NCI-H2107 treated with DMSO at 0.1 percent for 48 hours (cell line): ENCODE results near the gene COX14.
A peak's percentile ranks its signal among the peaks of the same experiment; 100 is the strongest.
"Not testable (repeated sequence)": the region's sequence is repeated elsewhere in the genome, so short reads cannot be mapped to it uniquely, and the experiment has no call there.

ENCODE experiments used
- DNase-seq: peaks from one replicate; lab custom pipeline; 2025; ENCODE audit not compliant: unreplicated experiment; lab: John Stamatoyannopoulos, UW

Gene COX14

DNA sequence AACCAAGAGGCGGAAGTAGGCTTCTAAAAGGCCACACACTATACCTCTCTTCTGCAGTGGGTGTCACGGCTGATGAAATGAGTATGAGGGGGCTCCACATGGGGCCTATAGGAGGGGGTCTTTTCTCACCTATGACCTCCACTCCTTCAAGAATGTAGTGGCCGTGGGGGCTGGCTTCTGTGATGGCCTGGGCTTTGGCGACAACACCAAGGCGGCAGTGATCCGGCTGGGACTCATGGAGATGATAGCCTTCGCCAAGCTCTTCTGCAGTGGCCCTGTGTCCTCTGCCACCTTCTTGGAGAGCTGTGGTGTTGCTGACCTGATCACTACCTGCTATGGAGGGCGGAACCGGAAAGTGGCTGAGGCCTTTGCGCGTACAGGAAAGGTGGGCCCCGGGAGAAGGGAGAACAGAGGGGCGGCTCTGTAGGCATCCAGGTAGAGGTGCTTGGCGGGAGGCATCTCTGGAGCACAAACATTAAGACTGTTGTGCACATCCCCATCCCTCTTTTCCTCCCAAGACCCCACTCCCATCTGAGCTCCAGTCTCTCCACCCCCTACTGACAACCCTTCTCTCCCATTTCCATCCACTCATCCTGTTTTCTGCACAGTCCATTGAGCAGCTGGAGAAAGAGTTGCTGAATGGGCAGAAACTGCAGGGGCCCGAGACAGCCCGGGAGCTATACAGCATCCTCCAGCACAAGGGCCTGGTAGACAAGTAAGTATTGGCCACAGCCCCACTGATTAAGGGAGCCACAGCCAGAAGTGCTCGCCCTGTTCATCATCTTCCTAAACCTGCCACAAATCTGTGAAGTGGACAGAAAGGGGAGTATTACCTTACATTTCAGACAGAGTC lies 4.4 kb upstream of the COX14 start:
- no peak for DNase-seq

DNA sequence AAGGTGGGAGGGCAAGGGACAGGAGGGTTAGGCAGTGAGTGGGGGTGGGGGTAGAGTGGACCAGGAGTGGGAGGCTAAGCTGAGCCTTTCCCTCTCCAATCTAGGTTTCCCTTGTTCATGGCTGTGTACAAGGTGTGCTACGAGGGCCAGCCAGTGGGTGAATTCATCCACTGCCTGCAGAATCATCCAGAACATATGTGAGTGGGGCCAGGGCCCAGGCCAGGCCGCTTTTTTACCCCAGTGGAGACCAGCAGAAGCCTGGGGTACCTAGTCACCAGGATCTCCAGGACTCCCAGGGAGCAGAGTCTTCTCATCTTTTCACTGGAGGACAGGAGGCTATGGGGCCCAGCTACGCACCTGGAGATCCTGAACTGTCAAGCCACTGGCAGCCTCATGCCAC lies 2.7 kb upstream of the COX14 start:
- DNase-seq = no peak

DNA sequence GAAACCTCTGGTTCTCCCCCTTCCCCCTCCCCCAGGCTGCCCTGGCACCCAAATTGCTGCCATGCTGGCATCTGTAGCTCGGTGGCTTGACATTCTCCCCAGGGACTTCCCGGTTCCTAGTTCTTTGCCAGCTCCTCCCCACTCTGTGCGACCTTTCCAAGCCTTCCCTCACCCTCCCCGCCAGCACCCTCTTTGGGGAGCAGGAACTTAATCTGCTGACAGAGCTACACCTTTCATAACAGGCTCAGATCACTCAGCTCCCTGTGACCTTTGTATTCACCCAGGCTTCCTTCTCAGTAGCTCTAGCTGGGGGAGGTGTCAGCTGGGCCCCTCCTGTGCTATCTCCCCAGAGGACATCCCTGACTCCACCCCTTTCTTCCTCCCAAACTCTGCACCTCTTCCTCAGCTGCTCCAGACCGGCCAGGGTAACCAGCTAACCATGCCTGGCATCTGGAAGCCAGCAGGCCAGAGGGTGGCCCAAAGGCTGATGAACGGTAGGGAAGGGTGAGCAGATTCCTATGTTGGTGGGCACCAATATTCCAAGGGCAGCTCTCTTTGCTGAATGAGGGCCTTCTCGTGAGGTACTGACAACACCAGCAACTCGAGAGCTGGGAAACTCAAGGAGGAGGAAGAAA lies 1.8 kb upstream of the COX14 start:
- peak; percentile 83 for DNase-seq

DNA sequence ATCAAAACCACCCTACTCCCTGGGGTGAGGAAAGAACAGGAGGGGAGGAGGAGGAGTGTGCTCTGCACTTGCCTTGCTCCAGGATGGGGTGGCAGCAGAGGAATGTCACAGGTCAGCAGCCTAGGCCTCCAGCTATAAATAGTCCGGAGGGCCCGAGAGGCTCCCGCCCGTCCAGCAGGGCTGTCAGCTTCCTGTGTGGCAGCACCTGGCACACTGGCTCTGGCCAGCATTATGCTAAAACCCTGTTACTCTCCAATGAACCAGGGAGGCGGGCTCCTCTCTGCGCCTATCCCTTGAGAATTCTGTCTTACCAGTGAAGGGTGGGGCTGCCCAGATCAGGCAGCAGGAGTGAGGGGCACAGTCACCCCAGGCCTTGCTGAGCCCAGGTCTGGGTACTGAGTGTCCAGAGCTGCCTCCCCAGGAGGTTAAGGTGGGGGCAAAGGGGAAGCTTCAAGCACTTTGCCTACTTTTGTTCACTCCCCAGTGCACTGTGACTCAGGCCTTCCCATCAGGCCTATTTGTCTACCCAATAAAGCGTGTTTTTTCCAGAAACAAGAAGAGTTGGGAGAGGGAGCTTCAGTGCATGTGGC lies 1.2 kb upstream of the COX14 start:
- DNase-seq = peak; percentile 73

DNA sequence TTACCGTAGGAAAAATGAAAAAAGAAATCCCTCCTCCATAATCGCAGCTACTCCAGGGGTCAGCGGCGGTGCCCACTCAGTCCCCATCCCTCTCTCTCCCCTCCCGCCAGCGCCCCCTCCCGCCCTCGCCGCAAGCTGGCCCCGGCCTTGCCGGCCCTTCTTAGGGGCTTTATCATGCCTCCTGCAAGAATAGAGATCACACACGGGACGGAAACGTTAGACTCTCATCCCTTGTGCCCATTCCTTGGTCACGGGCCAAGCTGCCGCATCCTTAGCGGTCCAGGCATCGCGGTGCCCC lies 692 bp upstream of the COX14 start:
- no peak for DNase-seq

DNA sequence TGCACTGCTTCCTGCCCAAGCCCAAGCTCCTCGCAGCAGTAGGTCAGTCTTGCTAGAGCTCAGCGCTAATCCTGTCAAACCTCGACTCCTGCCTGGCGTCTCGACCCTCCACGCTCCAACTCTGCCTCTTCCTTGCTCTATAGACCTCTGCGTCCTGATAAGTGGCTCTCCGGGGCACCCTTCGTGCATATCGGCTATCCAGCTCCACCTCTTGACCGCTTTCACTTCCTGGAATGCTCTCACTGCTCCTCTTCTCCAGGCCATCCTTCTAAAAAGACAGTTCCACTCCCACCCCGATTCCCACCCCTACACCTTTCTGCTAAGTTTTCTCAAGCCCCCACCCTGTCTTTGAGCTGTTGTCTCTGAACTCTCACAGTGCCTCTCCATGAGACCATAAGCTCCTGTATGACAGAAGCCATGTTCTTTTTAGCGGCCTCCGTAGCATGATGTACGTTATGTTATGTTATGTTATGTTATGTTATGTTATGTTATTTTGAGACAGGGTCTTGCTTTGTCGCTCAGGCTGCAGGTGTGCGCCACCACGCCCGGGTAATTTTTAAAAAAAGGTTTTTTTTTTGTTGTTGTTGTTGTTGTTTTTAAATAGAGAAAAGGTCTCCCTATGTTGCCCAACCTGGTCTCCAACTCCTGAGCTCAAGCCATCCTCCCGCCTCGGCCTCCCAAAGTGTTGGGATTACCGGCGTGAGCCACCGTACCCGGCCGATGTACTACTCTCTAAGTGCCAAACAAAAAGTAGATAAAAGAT lies 601 bp downstream of the COX14 start:
- DNase-seq = peak; percentile 59

DNA sequence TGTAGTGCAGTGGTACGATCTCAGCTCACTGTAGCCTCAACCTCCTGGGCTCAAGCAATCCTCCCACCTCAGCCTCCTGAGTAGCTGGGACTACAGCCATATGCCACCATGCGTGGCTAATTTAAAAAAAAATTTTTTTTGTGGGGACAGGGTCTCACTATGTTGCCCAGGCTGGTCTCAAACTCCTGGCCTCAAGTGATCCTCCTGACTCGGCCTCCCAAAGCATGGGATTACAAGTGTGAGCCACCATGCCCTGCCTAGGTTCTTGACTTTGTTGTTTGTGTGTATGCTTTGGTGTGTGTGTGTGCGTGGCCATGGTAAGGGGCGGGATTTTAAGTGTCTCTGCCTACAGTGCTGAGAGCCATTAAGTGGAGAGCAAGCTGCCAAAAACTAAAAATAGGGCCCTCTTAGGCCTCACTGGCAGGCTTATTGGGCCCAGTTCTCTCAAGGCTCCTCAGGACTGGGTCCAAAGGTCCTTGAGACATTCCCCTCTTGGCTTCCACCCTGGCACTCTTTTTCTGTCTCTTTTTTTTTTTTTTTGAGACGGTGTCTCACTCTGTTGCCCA lies 5.1 kb downstream of the COX14 start:
- DNase-seq = no peak

DNA sequence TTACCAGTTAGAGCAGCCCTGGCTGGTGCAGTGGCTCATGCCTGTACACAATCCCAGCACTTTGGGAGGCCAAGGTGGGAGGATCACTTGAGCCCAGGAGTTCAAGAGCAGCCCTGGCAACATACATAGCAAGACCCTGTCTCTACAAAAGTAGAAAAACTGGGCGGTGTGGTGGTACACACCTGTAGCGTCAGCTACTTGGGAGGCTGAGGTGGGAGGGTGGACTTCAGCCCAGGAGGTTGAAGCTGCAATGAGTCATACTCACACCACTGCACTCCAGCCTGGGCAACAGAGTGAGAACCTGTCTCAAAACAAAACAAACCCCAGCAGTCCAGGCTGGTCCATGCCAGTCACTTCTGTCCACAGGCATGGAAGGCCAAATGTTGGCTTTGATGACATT lies 7.4 kb downstream of the COX14 start:
- no peak for DNase-seq

DNA sequence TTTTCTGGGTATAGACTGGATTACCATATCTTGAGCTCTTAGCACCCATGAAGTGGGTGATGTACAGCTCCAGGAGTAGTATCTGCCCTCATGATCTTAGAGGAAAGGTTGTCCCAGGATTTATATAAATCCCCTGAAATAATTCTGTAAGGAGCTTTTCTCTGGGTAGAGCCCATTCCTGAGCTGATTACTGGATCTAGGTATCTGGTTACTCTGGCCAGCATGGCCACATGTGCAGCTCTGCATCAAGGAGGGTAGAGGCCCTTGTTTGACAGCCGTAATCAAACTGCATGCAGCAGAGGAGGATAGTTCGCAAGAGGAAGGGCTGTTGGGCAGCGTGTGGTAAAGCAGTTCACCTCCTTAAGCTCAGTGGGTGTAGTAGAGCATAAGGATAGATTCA lies 8.5 kb downstream of the COX14 start:
- no peak for DNase-seq

DNA sequence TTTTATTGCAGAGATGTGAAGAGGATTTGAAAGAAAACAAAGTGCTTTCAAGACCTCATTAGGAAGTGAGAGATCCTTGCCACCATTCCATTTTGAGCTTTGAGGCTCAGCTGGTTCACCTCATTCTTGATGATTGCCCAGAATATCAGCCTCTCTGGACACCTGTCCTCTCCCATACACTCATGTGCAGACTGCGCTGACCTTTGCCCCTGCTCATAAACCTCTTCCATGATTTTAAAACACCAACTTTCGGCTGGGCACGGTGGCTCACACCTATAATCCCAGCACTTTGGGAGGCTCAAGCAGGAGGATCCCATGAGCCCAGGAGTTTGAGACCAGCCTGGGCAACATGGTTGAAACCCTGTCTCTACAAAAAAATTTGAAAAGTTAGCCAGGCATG lies 8.9 kb downstream of the COX14 start:
- no peak for DNase-seq

DNA sequence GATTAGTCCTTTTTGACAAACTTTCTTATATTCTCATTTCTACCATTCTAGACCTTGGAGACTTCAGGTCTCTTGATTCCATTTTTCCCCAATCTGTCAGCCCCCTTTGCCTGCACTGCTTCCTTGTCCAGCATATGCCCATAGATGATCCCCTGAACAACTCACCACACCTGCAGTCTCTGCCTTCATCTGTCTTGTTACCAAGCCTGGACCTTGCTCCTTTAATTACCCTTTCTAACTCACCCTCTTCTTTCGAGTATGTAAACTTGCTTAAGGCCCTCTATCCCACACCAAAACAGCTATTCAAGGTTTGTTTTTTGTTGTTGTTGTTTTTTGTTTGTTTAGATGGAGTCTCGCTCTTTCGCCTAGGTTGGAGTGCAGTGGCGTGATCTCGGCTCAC lies 9.6 kb downstream of the COX14 start:
- no peak for DNase-seq

DNA sequence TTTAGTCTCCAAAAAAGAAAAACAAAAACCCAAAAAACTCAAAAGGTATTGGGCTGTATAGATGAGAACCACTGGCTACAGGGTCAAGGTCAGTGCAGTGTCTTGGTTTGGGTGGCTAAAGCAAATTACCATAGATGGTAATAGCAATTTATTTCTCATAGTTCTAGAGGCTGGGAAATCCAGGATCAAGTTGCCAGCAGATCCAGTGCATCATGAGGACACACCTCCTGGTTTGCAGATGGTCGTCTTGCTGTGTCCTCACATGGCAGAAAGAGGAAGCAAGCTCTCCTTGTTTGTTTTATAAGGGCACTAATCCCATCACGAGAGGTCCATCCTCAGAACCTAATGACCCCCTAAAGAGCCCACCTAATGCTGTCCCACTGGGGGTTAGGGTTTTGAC lies 11.2 kb downstream of the COX14 start:
- DNase-seq = no peak

DNA sequence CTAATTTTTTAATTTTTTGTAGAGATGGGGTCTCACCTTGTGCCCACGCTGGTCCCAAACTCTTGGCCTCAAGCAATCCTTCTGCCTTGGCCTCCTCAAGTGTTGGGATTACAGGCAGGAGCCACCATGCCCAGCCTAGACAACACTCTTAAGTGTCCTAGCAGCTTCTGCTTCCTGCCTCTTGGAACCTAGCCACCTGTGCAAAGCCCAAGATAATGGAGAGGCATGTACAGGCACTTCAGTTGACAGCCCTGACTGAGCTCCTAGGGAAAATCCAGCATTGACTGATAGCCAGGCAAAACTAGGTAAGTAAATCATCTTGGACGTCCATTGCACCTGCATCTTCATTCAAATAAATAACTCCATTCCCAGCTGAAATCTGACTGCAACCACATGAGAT lies 15.5 kb downstream of the COX14 start:
- peak; percentile 11 for DNase-seq

DNA sequence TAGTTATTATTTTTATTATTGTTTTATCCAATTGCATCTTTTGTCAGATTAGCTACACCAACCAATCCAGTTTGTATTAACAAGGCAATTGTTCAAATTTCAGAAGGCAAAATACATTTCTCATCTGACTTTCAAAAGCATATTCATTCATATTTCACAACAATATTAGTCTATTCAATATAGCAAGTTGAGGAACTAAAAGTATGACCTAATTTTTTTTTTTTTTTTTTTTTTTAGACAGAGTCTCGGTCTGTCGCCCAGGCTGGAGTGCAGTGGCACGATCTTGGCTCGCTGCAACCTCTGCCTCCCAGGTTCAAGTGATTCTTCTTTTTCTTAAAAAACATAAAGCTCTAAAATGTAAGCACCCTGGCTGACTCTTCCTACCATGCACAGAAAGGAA lies 17.3 kb downstream of the COX14 start:
- no peak for DNase-seq

DNA sequence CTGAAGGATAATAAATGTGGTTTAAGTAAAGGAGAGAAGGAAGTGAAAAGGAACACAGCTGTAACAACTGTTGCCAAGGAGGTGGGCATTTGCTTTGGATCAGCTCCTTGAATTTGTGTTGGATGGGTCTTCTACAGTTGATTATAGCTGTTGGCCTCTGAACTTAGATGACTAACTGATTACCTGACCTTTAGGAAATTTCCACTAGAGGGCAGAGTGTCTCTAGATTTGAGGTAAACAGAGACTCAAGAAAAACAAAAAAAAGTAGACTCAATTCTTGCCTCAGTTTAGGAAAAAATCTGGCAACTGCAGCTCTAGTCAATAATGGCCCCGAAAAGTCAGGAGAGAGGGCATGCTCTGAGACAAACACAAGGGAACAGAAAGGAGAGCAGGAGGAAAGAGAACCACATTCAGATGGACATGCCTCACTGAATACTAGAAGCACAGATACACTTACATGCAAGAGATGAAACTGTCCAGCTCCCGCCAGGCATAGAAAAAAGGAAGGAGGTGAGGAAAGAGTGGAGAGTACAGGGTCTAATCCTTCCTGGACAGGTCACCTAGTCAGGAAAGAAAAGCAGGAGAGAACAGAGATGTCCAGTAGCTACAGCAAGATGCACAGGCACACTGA lies 20.6 kb downstream of the COX14 start:
- DNase-seq = no peak

DNA sequence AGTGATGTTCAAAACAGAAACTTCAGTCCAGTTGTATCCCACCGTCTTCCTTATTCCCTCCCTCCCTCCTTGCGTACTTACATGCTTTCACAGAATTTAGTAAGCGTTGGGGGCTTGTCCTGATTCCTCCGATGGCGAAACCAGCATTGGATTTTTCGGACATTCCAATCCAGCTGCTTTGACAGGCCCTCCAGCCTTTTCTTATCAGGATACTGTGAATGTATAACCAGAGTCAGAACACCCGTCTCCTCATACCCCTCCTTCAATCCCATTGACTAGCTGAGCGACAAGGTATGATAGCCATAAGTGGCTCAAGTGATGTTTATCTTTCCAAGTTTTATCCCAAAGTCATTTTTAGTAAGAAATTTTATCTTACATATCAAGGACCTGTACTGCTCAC lies 31.0 kb downstream of the COX14 start:
- DNase-seq = no peak

DNA sequence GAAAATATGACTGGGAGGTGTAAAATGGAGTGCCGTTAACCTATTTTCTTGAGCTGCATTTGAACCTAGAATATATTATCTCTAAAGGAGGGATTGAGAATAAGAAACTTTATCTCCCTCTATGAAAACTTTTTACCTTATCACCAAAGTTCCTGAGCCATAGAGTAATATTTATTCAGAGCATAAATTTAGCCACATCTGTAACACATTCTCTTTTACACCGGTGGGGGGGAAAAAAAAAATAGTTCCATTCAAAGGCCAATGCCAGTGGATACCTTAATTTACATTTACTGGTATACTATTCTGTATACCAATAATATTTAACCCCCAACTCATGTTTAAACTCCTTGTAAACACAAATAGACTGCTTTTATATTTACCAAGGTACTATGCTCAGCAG lies 33.4 kb downstream of the COX14 start:
- no peak for DNase-seq

DNA sequence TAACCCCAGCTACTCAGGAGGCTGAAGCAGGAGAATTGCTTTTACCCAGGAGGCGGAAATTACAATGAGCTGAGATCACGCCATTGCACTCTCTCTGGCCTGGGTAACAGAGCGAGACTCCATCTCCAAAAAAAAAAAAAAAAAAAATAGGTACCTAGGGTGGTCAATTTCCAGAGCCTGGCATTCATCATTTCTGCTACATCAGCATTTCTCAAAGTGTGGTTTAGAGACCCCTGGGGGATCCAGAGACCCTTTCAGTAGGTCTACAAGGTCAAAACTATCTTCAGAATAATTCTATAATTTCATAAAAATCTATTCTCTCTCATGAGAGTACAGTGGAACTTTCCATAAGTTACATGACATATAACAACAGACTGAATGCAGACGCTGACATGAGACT lies 35.2 kb downstream of the COX14 start:
- no peak for DNase-seq

DNA sequence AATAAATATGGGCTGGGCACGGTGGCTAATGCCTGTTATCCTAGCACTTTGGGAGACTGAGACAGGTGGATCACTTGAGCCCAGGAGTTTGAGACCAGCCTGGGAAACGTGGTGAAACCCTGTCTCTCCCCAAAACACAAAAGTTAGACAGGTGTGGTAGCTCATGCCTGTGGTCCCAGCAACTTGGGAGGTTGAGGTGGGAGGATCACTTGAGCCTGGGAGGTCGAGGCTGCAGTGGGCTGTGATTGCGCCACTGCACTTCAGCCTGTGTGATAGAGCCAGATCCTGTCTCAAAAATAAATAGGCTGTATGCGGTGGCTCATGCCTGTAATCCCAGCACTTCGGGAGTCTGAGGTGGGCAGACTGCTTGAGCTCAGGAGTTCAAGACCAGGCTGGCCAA lies 36.0 kb downstream of the COX14 start:
- DNase-seq = not testable (repeated sequence)

DNA sequence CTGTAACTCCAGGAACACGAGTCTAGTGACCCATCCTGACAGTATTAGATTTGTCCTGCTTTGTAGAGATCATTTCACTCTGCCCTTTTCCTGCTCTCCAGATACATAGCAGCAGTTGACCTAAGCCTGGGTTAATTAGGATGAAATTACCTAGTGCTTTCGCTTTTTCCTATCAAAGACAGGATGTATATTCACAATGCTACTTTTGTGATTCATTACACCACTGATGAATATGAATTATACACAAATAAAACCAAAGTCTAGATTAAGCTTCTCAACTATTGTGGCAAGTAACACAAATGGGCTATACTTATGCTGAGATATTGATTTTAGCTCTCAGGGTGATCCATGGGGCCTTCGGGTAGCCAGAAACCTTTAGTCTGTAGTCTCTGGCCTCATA lies 37.3 kb downstream of the COX14 start:
- no peak for DNase-seq

DNA sequence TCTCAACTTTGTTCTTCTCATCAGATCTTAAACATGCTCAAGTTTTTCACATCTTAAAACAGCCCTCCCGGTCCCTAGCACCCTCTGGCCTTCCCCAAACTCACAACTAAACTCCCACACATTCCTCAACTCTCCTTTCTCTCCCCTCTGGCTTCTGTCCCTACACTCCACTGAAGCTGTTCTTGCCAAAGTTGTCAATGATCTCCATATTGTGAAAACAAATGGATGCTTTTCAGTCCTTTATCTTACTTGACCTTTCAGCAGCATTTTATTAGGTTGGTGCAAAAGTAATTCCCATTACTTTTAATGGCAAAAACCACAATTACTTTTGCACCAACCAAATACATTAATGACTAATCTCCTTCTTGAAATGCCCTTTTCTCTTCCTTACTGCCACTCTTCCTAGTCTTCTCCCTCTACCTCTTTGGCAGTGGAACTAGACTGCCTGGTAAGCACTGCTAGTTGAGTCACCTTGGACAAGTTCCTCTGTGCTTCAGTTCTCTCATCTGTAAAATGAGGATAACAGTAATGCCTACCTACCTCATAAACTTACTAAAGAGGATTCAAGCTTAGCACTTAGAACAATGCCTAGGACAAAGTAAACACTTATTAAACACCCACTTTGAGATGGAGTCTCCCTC lies 39.1 kb downstream of the COX14 start:
- no peak for DNase-seq
